Caco-2 (cell line): ENCODE data around the gene ANKRD28. TPM values are rescaled to one million over a fixed set of nuclear protein-coding genes. Genes with fewer than 3 reads are reported as not detected.

Source experiments
- BruUV-seq: library from RNA; stranded (reverse); fragments of 400-500 nt; replicated peaks from 2 replicates; lab custom pipeline; 2021; lab: Mats Ljungman, UMichigan
- CTCF ChIA-PET: fragments of 300-600 bp; sonication (Branson Sonifier 250); formaldehyde crosslinking; loops from one replicate; lab custom pipeline; 2022; ENCODE audit warnings: antibody characterized with exemption; lab: Charles Lee
- POLR2A ChIA-PET: fragments of 300-600 bp; sonication (Branson Sonifier 250); formaldehyde crosslinking; loops from one replicate; lab custom pipeline; 2022; ENCODE audit warnings: antibody characterized with exemption; lab: Charles Lee
- DNase-seq, 2 experiments: peaks; one replicate each; pipeline versions ENCODE4 v3.0.0 to v3.0.0-alpha.2; 2020 to 2022
- H3K27me3 ChIP-seq: replicated peaks from 2 replicates; pipeline ENCODE4 v1.6.0; 2011; ENCODE audit warnings: low read length; ENCODE audit not compliant: control insufficient read depth, insufficient read depth
- H3K36me3 ChIP-seq: 2 replicates; pipeline ENCODE4 v1.5.1; 2011; ENCODE audit warnings: low read length; ENCODE audit not compliant: control insufficient read depth, insufficient read depth
- H3K4me1 ChIP-seq: fragments of 250-450 bp; sonication (Bioruptor Pico); 2 replicates; pipeline ENCODE4 v1.5.1; 2020; ENCODE audit warnings: mild to moderate bottlenecking
- H3K4me3 ChIP-seq: 2 replicates; pipeline ENCODE4 v1.5.1; 2011; ENCODE audit warnings: low read depth, mild to moderate bottlenecking, control low read depth, low read length
- H3K9me3 ChIP-seq: fragments of 250-450 bp; sonication (Bioruptor Pico); 2 replicates; pipeline ENCODE4 v1.5.1; 2020; ENCODE audit warnings: mild to moderate bottlenecking, moderate library complexity
- H3K27ac Mint-ChIP-seq: one replicate; pipeline ENCODE4 v1.8.0; 2022; ENCODE audit warnings: mixed read lengths; ENCODE audit not compliant: unreplicated experiment
- H3K27me3 Mint-ChIP-seq: one replicate; pipeline ENCODE4 v1.8.0; 2022; ENCODE audit warnings: mixed read lengths; ENCODE audit not compliant: insufficient read depth, unreplicated experiment
- H3K36me3 Mint-ChIP-seq: one replicate; pipeline ENCODE4 v1.8.0; 2022; ENCODE audit warnings: mild to moderate bottlenecking, mixed read lengths; ENCODE audit not compliant: insufficient read depth, unreplicated experiment
- H3K4me1 Mint-ChIP-seq: one replicate; pipeline ENCODE4 v1.8.0; 2022; ENCODE audit warnings: low read depth, mixed read lengths; ENCODE audit not compliant: unreplicated experiment
- H3K4me3 Mint-ChIP-seq: one replicate; pipeline ENCODE4 v1.8.0; 2022; ENCODE audit warnings: mild to moderate bottlenecking, moderate library complexity, mixed read lengths; ENCODE audit not compliant: unreplicated experiment
- H3K9me3 Mint-ChIP-seq: one replicate; pipeline ENCODE4 v1.8.0; 2022; ENCODE audit warnings: mixed read lengths; ENCODE audit not compliant: unreplicated experiment
- CTCF ChIP-seq, 2 experiments: fragments of 200-600 bp in 1 of 2; IDR thresholded peaks; 1 replicate in 1 of 2; 2 replicates in 1 of 2; pipeline versions ENCODE4 v1.5.1 to v1.8.0; 2011 to 2022; ENCODE audit warnings: antibody characterized with exemption in 1 of 2, control low read depth in 1 of 2, inconsistent platforms in 1 of 2, low read depth in 1 of 2, low read length in 1 of 2, mild to moderate bottlenecking in 1 of 2, moderate library complexity in 1 of 2; ENCODE audit not compliant: insufficient read depth in 1 of 2, severe bottlenecking in 1 of 2, unreplicated experiment in 1 of 2
- intact Hi-C: fragments of 100-400 bp; cut with micrococcal nuclease; formaldehyde crosslinking; loops from one replicate; pipeline ENCODE4 v1.10.0; 2022; ENCODE audit not compliant: unreplicated experiment
- total RNA-seq: library from RNA; stranded (reverse); gene quantifications from 2 replicates; pipeline ENCODE4 v1.2.3, GENCODE V29; 2022

ANKRD28 gene
- total RNA-seq, 1 experiment from 2014 or later, result 37.2 TPM

DNA sequence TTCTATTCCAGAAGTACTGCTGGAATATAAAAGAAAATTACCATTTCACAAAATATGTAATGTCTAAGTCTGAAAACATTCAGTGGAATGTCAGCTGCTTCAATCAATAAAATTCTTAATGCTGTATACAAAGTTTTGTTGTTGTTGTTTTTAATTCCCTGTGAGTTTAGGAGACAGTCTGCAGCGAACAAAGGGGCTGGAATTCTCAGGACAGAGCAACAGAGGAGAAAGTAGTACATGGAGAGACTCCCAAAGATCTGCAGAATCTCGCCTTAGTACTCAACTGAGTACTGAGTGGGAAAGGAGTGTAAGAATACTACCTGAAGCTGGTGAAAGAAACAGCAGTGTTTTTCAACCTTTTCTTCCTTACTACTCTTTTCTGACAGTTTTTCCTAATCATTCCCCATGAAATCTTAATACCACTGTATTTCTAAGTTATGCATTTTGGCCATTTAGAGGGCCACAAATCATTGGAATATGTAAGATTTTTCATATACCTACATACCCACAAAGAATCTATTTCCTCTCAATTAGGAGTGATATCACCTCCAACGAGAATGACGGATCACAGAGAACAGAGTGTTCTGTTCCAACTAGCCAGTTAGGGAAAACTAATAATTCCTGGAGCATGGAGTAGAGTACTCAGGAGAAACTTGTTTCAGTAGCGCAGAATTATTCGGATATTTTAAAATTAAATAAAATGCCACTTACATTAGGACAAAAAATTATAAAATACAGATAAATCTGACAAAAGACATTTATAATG is 16.0 kb downstream of the ANKRD28 start:
- Mint-ChIP-seq H3K4me3 (no peak overlapping the region), H3K27ac (no peak overlapping the region), H3K36me3 (peaks cover 5% of the 10 kb centered on the region)

DNA sequence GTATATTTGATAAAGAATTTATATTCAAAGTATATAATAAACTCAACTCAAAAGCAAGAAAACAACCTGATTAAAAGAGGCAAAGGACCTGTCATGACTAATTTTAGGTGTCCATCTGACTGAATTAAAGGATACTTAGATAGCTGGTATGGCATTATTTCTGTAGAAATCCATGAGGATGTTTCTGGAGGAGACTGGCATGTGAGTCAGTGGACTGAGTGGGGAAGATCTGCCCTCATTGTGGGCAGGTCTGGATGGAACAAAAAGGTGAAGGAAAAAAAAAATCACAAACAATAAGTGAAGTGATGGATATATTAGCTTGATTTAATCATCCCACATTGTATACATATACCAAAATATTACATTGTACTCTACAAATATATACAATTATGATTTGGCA is 16.6 kb downstream of the ANKRD28 start:
- no peak for TF ChIP-seq CTCF (IDR thresholded peaks at IDR 0.05; ENCODE audit: insufficient read depth in 1 of 2, low read depth in 1 of 2, low read length in 1 of 2, severe bottlenecking in 1 of 2, unreplicated experiment in 1 of 2)
- Mint-ChIP-seq H3K9me3 (no peaks in the 10 kb centered on the region), H3K36me3 (peaks cover 2% of the 10 kb centered on the region), H3K4me3 (no peak overlapping the region), H3K27ac (no peak overlapping the region), H3K4me1 (peaks cover 13% of the 10 kb centered on the region), H3K27me3 (no peaks in the 10 kb centered on the region)
- CTCF ChIA-PET, result no interaction called here
- H3K4me1 ChIP-seq, result no peaks in the 10 kb centered on the region
- no TSS peak for BruUV-seq
- H3K9me3 ChIP-seq, result no peaks in the 10 kb centered on the region
- no peak for DNase-seq
- H3K36me3 ChIP-seq, result no peaks in the 10 kb centered on the region
- intact Hi-C loops, result no loop called here
- no peaks in the 10 kb centered on the region for H3K27me3 ChIP-seq
- H3K4me3 ChIP-seq, result no peak overlapping the region
- POLR2A ChIA-PET, result no interaction called here

More for the DNA sequence above, 16.0 kb downstream of the ANKRD28 start:
- H3K9me3 ChIP-seq, result no peaks in the 10 kb centered on the region
- no peak overlapping the region for H3K4me3 ChIP-seq
- no peaks in the 10 kb centered on the region for H3K4me1 ChIP-seq
- BruUV-seq, result no TSS peak
- H3K27me3 ChIP-seq, result no peaks in the 10 kb centered on the region
- no peak for TF ChIP-seq CTCF (IDR thresholded peaks at IDR 0.05; ENCODE audit: insufficient read depth in 1 of 2, low read depth in 1 of 2, low read length in 1 of 2, severe bottlenecking in 1 of 2, unreplicated experiment in 1 of 2)
- Mint-ChIP-seq H3K9me3 (no peaks in the 10 kb centered on the region), H3K27me3 (no peaks in the 10 kb centered on the region), H3K4me1 (peaks cover 13% of the 10 kb centered on the region)
- intact Hi-C loops, result no loop called here
- ChIA-PET POLR2A (no interaction called here), CTCF (no interaction called here)
- no peaks in the 10 kb centered on the region for H3K36me3 ChIP-seq
- DNase-seq, result no peak

DNA sequence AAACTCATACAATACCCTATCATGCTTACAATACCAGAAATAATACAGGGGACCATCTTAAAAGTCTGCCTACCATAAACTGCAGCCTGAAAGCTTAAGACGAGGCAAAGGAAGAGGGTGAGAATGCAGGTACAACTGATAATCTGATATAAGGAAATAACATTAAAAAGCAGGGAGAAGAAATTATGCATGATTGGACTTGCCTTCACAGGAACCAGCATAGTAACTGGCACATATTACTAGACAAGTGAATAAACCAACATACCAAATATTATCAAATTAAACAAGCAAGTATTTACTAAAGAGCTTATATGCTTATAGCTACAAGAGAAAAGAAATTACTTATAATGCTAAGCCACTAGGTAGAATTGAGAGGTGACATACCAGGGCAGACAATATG is 18.7 kb downstream of the ANKRD28 start:
- Histone ChIP-seq H3K9me3 (no peaks in the 10 kb centered on the region), H3K4me1 (no peaks in the 10 kb centered on the region), H3K4me3 (no peak overlapping the region), H3K36me3 (no peaks in the 10 kb centered on the region), H3K27me3 (no peaks in the 10 kb centered on the region)
- CTCF ChIA-PET, result no interaction called here
- intact Hi-C loops, result no loop called here
- no TSS peak for BruUV-seq
- Mint-ChIP-seq H3K27me3 (no peaks in the 10 kb centered on the region), H3K9me3 (no peaks in the 10 kb centered on the region), H3K4me3 (no peak overlapping the region), H3K27ac (no peak overlapping the region), H3K36me3 (no peaks in the 10 kb centered on the region), H3K4me1 (peaks cover 8% of the 10 kb centered on the region)
- DNase-seq, result no peak
- TF ChIP-seq CTCF (IDR thresholded peaks at IDR 0.05; ENCODE audit: insufficient read depth in 1 of 2, low read depth in 1 of 2, low read length in 1 of 2, severe bottlenecking in 1 of 2, unreplicated experiment in 1 of 2), result no peak
- POLR2A ChIA-PET, result no interaction called here
